Measurements from ENCODE around the gene CERS6. TPM values are rescaled to one million over a fixed set of nuclear protein-coding genes. Genes with fewer than 3 reads are reported as not detected.
A peak's percentile ranks its signal among the peaks of the same experiment; 100 is the strongest.

CERS6 gene
- total and polyA plus RNA-seq, 10 donors, result 2.5 to 22.3 (median 12.8) TPM

DNA sequence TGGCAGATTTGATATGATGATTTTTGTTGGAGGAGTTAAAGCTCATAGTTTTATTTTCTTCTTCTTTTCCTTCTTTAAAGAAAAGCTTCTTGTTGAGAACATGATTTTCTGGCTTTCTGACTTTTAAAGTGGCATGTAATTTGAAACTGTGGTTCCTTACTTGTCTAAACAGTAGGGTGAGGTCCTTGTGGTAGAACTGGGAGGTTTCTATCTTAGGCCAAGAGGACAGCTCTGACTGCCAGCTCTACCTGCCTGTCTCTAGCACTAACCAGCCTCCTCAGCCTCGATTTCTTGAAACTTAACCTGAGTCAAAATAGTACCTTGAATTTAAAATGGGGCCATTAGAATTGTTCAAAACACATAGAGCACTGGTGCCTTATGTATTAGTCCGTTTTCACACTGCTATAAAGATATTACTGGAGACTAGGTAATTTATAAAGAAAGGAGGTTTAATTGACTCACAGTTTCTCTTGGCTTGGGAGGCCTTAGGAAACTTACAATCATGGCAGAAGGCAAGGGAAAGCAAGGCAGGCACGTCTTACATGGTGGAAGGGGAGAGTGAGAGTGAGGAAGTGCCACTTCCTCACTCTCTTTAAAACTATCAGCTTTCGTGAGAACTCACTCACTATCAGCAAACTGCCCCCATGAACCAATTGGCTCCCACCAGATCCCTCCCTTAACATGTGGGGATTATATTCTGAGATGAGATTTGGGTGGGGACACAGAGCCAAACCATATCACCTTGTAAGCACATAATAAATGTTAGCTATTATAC is 119.0 kb downstream of the CERS6 start:
- no peaks in the 10 kb centered on the region for H3K27me3 ChIP-seq (replicated peaks in 1 of 7)
- no peak overlapping the region for H3K27ac ChIP-seq
- H3K4me1 ChIP-seq, result peaks cover 0 to 13% (median 0%) of the 10 kb centered on the region in 6 donors
- intact Hi-C loops (cut with DNase I; ENCODE audit: low total_unique reads), result no loop called here
- DNase-seq, result no peak
- 66 to 73% (median 69%) methylated on average over 4 of the region's 4 CpGs for WGBS, 5 donors
- peaks cover 0 to 10% (median 1%) of the 10 kb centered on the region in 8 donors for H3K9me3 ChIP-seq
- no peak overlapping the region for H3K4me3 ChIP-seq
- H3K36me3 ChIP-seq, result no peaks in the 10 kb centered on the region
- TF ChIP-seq POLR2A (IDR thresholded peaks at IDR 0.05) (no peak), POLR2AphosphoS5 (IDR thresholded peaks at IDR 0.05) (no peak), CTCF (IDR thresholded peaks at IDR 0.05 in 8 of 11, conservative IDR thresholded peaks at IDR 0.05 in 3 of 11) (no peak)

- Histone ChIP-seq H3K27me3 (replicated peaks in 1 of 7) (no peaks in the 10 kb centered on the region), H3K27ac (no peak overlapping the region), H3K9me3 (peaks cover 0 to 10% (median 1%) of the 10 kb centered on the region in 8 donors), H3K36me3 (no peaks in the 10 kb centered on the region), H3K4me1 (peaks cover 0 to 17% (median 0%) of the 10 kb centered on the region in 6 donors), H3K4me3 (no peak overlapping the region)
- DNase-seq, result no peak
- intact Hi-C loops (cut with DNase I; ENCODE audit: low total_unique reads), result no loop called here
- whole genome bisulfite sequencing, 5 donors, result 86 to 93% (median 90%) methylated on average over 5 of the region's 5 CpGs
- TF ChIP-seq CTCF (IDR thresholded peaks at IDR 0.05 in 8 of 11, conservative IDR thresholded peaks at IDR 0.05 in 3 of 11), result no peak
- no peak for TF ChIP-seq POLR2A (IDR thresholded peaks at IDR 0.05)
- TF ChIP-seq POLR2AphosphoS5 (IDR thresholded peaks at IDR 0.05), result no peak
Measured at GRCh38 chr2:168577885-168578284, 121.8 kb downstream of the CERS6 start.

GRCh38 chr2:168583064-168583709 is 127.1 kb downstream of the CERS6 start:
- Histone ChIP-seq H3K9me3 (no peaks in the 10 kb centered on the region), H3K4me3 (no peak overlapping the region), H3K27ac (peak overlapping the region in 3 of 8 donors; percentile 4 to 38 (median 36)), H3K4me1 (peaks cover 0 to 44% (median 7%) of the 10 kb centered on the region in 6 donors), H3K36me3 (no peaks in the 10 kb centered on the region), H3K27me3 (replicated peaks in 1 of 7) (no peaks in the 10 kb centered on the region)
- WGBS, 5 donors, result 76 to 84% (median 77%) methylated on average over 5 of the region's 5 CpGs
- intact Hi-C loops (cut with DNase I; ENCODE audit: low total_unique reads), result no loop called here
- TF ChIP-seq POLR2AphosphoS5 (IDR thresholded peaks at IDR 0.05) (no peak), POLR2A (IDR thresholded peaks at IDR 0.05) (no peak), CTCF (IDR thresholded peaks at IDR 0.05 in 8 of 11, conservative IDR thresholded peaks at IDR 0.05 in 3 of 11) (no peak)
- DNase-seq, result no peak

All from spleen (tissue), 11 donors.